ENCODE data around the gene SAT2.
"Not testable (repeated sequence)": the region's sequence is repeated elsewhere in the genome, so short reads cannot be mapped to it uniquely, and the experiment has no call there.

Gene SAT2

DNA sequence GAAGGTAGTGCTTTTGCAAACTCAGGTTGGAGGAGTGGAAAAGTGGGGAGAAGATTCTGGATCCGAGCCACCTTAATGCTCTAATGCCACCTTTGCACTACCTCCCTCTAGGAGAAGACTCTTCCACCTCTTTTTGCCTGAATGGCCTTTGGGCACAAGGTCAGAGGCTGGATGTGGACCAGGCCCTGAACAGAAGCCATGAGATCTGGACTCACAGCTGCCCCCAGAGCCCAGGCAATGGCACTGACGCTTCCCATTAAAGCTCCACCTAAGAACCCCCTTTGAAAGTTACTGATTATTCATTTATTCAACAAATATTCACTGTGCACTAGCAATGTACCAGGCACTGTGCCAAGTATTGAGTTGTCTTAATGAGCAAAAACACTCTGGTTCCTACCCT, 5.5 kb upstream of the SAT2 start:
- no peak for DNase-seq

GRCh38 chr17:7632492-7632894, 4.9 kb upstream of the SAT2 start:
- no peak for DNase-seq

- no peak for DNase-seq
These were observed 4.1 kb upstream of the SAT2 start for GRCh38 chr17:7631398-7632380.

DNA sequence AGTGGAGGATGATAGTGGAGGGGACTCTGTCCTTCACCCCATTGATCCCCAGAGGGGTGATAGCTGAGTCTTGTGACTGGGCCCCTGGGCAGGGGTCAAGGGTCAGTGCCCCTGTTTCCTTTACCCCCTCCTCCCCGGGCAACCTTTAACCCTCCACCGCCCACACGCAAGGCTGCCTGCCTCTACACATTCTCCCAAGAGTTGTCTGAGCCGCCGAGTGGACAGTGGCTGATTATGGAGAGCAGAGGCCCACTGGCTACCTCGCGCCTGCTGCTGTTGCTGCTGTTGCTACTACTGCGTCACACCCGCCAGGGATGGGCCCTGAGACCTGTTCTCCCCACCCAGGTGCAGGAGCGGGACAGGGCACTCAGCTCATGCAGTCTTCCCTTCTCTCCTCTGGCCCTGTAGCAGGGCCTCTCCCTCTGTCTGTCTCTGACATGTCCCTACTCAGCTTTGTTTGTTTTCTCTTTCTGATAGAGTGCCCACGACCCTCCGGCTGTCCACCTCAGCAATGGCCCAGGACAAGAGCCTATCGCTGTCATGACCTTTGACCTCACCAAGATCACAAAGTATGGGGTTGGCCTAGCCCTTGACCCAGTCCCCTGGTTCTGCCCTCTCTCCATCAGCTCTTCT, 2.4 kb upstream of the SAT2 start, which contains the start of gene SHBG:
Gene SHBG (plus strand): TSS at position 197 of the 633 bp plus-strand sequence. CDS start 38 bp downstream, at position 235.
- no peak for DNase-seq

DNA sequence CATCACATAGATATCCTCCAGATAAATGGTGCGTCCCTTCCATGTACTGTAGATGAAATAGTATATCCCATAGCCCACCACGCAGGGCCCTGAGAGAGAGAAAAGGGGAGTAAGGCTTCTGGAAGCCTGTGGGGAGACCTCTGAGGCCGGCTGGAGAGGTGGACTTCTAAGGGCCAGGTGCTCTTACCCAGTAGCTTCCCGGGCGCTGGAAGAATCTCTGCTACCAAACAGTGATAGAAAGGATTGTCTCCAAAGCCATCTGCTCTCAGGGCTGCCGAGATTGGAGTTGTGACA, 718 bp downstream of the SAT2 start:
- no peak for DNase-seq

DNA sequence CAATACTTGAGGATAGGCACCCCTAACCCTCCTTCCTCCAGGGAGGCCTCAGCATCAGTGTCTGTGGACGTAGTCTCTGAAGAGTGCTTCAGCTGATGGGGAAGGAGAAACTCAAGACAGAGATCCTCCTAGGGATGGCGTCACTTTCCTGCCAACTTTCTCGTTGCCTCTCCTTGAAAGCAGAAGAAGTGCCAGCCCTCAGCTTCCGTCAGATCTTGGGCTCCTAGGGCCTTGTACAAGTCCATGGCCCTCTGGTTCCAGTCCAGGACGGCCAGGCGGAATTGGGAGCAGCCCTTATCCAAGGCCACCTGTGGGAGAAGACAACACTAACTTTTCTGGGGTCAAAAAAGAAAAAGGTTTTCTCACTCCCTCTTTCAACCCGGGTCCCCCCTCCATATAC, 1.3 kb downstream of the SAT2 start:
- DNase-seq: no peak

GRCh38 chr17:7625749-7626148, 1.9 kb downstream of the SAT2 start:
- not testable (repeated sequence) for DNase-seq

GRCh38 chr17:7623661-7624060, 4.0 kb downstream of the SAT2 start:
- no peak for DNase-seq

- DNase-seq: no peak
These were observed 6.8 kb downstream of the SAT2 start for GRCh38 chr17:7620835-7621234.

DNA sequence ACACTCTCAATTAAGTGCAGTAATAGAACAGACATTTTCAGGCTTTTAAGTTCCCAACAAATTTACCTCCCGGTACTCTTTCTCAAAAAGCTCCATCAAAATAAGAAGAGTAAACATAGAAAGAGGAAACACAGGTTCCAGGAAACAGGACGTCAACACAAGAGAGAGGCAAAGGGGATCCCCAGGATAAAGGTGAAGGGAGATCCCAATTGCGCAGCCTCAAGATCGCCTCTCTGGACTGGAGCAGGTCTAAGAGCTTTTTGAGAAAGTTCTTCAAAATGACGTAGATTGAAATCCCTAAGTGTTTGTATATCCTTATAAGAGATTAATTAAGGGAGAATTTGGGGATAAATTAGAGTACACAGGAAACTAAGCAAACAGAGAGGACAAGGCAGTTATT, 9.0 kb downstream of the SAT2 start:
- DNase-seq: no peak

GRCh38 chr17:7615265-7615747, 12.3 kb downstream of the SAT2 start:
- no peak for DNase-seq

- DNase-seq: peak; percentile 99
These were observed 13.0 kb downstream of the SAT2 start, which contains the start of gene FXR2 for GRCh38 chr17:7614425-7615264. TSS of gene FXR2 (minus strand) at chr17:7614897. CDS start at chr17:7614532, 365 bp downstream.

GRCh38 chr17:7613769-7614424, 13.7 kb downstream of the SAT2 start:
- DNase-seq: no peak

DNA sequence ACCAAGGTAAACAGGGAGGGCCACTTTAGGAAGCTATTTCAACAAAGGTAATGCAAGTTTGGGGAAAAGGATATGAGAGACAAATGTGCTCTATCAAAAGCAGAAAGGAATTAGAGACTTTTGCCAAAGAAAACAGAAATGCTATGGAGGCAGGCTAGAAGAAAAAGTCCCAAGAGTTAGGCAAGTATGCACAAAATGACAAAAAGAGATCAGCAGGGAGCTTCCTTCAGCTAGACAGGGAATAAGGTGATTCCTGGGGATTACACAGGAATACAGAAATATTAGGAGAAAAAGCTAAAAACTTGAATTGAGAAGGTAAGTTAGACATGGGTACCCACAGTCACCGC, 15.4 kb downstream of the SAT2 start:
- no peak for DNase-seq

DNA sequence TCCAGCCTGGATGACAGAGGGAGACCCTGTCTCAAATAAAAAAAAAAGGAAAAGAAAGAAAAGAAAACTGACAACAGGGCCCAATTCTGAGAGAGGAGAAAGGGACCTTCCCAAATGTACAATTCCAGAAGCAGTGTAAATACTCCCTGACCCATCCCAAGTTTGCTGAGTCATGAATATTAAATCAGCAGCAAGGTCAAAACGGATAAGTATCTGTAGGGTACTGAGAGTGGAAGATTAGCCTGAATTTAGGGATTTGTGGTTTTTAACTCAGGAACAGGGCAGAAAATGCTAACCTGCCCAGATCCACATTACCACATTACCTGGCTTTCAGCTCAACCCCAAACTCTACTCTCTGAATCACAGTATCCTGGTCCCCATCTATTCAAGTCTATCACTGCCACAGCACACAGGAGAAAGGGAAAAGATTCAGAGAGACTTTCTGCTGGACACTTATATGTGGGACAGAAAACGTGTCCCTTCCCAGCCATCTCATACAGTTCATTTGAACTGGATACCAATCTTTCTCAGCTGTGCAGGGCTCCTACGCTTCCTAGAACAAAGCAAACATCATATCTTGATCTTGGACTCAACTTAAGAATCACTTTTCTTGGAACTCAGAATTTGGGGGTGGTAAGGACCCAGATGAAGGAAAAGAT, 15.9 kb downstream of the SAT2 start:
- DNase-seq: no peak

- no peak for DNase-seq
These were observed 17.0 kb downstream of the SAT2 start for GRCh38 chr17:7610641-7611040.

- no peak for DNase-seq
These were observed 21.3 kb downstream of the SAT2 start for GRCh38 chr17:7606280-7606679.

DNA sequence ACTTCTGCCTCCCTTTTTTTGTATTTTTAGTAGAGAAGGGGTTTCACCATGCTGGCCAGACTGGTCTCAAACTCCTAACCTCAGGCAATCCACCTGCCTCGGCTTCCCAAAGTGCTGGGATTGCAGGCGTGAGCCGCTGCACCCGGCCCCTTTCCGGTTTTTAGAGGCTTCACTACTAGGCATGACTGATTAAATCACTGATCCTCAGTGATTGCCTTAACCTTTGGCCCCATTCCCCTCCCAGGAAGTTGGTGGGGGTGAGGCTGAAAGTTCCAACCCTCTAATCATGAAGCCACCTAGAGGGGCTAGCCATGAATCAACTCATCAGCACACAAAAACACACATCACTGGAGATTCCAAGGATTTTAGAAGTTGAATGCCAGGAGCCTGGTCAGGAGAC, 30.1 kb downstream of the SAT2 start:
- not testable (repeated sequence) for DNase-seq

- no peak for DNase-seq
These were observed 34.3 kb downstream of the SAT2 start for GRCh38 chr17:7593296-7593695.

DNA sequence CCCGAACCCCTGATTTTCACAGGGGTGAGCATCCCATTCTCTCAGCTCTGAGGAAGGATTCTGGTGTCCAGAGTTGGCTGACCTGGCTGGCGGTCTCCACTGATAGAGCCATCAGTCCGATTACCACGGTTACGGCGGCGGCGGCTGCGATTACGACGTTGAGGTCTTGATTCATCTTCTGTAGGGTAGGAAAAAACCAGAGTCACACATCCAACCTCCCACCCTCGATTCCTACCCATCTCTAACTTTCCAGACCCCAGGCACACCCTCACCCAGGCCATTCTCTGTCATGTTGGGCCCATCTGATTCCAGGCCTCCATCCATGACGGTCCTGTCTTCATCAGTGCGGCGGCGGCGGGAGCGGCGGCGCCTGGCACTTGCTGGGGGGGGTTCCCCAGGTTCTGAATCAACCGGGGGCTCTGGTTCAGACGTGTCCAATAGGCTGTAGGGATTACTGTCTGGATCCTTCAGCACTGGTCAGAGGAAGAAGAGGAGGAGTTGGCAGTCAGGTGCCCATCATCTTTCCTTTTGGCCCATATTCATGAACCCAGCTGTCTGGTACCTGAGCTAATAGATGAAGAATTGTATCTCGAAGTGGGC, 35.1 kb downstream of the SAT2 start:
- DNase-seq: no peak

GRCh38 chr17:7591596-7591995, 36.0 kb downstream of the SAT2 start:
- no peak for DNase-seq

- DNase-seq: no peak
These were observed 36.9 kb downstream of the SAT2 start for GRCh38 chr17:7590743-7591142.
